ENCODE measurements around the gene OTOS. TPM values are rescaled to one million over a fixed set of nuclear protein-coding genes. Genes with fewer than 3 reads are reported as not detected.

Gene OTOS
- total and polyA plus RNA-seq, 2 experiments from 2014 or later = not detected

GRCh38 chr2:240109386-240109785 is 31.1 kb downstream of the OTOS start:
- no peaks in the 10 kb centered on the region for H3K9me3 ChIP-seq (ENCODE audit: low read depth)
- no peak overlapping the region for H3K27ac ChIP-seq
- H3K4me1 ChIP-seq (ENCODE audit: insufficient read depth) = no peaks in the 10 kb centered on the region
- no peaks in the 10 kb centered on the region for H3K9me2 ChIP-seq (ENCODE audit: insufficient read depth)
- 54 to 56% methylated on average over 11 of the region's 11 CpGs for WGBS, 2 experiments (ENCODE audit: low coverage in 1 of 2, low lambda C conversion rate in 2 of 2, missing lambda C conversion rate in 2 of 2)
- no peak for DNase-seq
- H3K27me3 ChIP-seq (replicated peaks; ENCODE audit: insufficient read depth) = peaks cover 31% of the 10 kb centered on the region
- H2AFZ ChIP-seq = no peak overlapping the region
- in situ Hi-C loops (cut with MboI) = no loop called here
- H4K20me1 ChIP-seq (ENCODE audit: insufficient read depth) = no peaks in the 10 kb centered on the region
- TF ChIP-seq EZH2 (IDR thresholded peaks at IDR 0.05; ENCODE audit: insufficient read depth, poor library complexity, severe bottlenecking) = no peak
- TF ChIP-seq EZH2phosphoT487 (IDR thresholded peaks at IDR 0.05; ENCODE audit: insufficient read depth, low read depth) = no peak
- no peak overlapping the region for H3K4me2 ChIP-seq (ENCODE audit: unreplicated experiment)
- H3K4me3 ChIP-seq = no peak overlapping the region
- no peaks in the 10 kb centered on the region for H3K79me2 ChIP-seq (ENCODE audit: insufficient read depth)
- H3K9ac ChIP-seq = no peak overlapping the region
- no peaks in the 10 kb centered on the region for H3K36me3 ChIP-seq (ENCODE audit: low read depth)
- H3F3A ChIP-seq (ENCODE audit: insufficient read depth) = no peaks in the 10 kb centered on the region

- 31 to 39% methylated on average over 6 of the region's 6 CpGs for WGBS, 2 experiments (ENCODE audit: low coverage in 1 of 2, low lambda C conversion rate in 2 of 2, missing lambda C conversion rate in 2 of 2)
- H2AFZ ChIP-seq = no peak overlapping the region
- H3K4me1 ChIP-seq (ENCODE audit: insufficient read depth) = no peaks in the 10 kb centered on the region
- no peak for TF ChIP-seq EZH2 (IDR thresholded peaks at IDR 0.05; ENCODE audit: insufficient read depth, poor library complexity, severe bottlenecking)
- no peak for TF ChIP-seq EZH2phosphoT487 (IDR thresholded peaks at IDR 0.05; ENCODE audit: insufficient read depth, low read depth)
- H3K36me3 ChIP-seq (ENCODE audit: low read depth) = no peaks in the 10 kb centered on the region
- H3K4me3 ChIP-seq = no peak overlapping the region
- no peaks in the 10 kb centered on the region for H3K79me2 ChIP-seq (ENCODE audit: insufficient read depth)
- H3K9me2 ChIP-seq (ENCODE audit: insufficient read depth) = no peaks in the 10 kb centered on the region
- no peaks in the 10 kb centered on the region for H4K20me1 ChIP-seq (ENCODE audit: insufficient read depth)
- H3F3A ChIP-seq (ENCODE audit: insufficient read depth) = no peaks in the 10 kb centered on the region
- DNase-seq = no peak
- H3K27ac ChIP-seq = no peak overlapping the region
- H3K27me3 ChIP-seq (replicated peaks; ENCODE audit: insufficient read depth) = peaks cover 19% of the 10 kb centered on the region
- H3K9ac ChIP-seq = no peak overlapping the region
- in situ Hi-C loops (cut with MboI) = no loop called here
- H3K4me2 ChIP-seq (ENCODE audit: unreplicated experiment) = no peak overlapping the region
- H3K9me3 ChIP-seq (ENCODE audit: low read depth) = no peaks in the 10 kb centered on the region
Observed at GRCh38 chr2:240107477-240107796, 33.0 kb downstream of the OTOS start.

GRCh38 chr2:240106765-240107476 is 33.5 kb downstream of the OTOS start:
- Histone ChIP-seq H4K20me1 (ENCODE audit: insufficient read depth) (no peaks in the 10 kb centered on the region), H3K9ac (no peak overlapping the region), H3K36me3 (ENCODE audit: low read depth) (no peaks in the 10 kb centered on the region), H3K79me2 (ENCODE audit: insufficient read depth) (no peaks in the 10 kb centered on the region), H2AFZ (no peak overlapping the region), H3K4me2 (ENCODE audit: unreplicated experiment) (no peak overlapping the region), H3K9me2 (ENCODE audit: insufficient read depth) (no peaks in the 10 kb centered on the region), H3K4me1 (ENCODE audit: insufficient read depth) (no peaks in the 10 kb centered on the region), H3K4me3 (no peak overlapping the region), H3F3A (ENCODE audit: insufficient read depth) (no peaks in the 10 kb centered on the region), H3K27me3 (replicated peaks; ENCODE audit: insufficient read depth) (peaks cover 15% of the 10 kb centered on the region), H3K9me3 (ENCODE audit: low read depth) (no peaks in the 10 kb centered on the region), H3K27ac (no peak overlapping the region)
- WGBS, 2 experiments (ENCODE audit: low coverage in 1 of 2, low lambda C conversion rate in 2 of 2, missing lambda C conversion rate in 2 of 2) = 34% methylated on average over 15 of the region's 17 CpGs
- TF ChIP-seq EZH2phosphoT487 (IDR thresholded peaks at IDR 0.05; ENCODE audit: insufficient read depth, low read depth) (no peak), EZH2 (IDR thresholded peaks at IDR 0.05; ENCODE audit: insufficient read depth, poor library complexity, severe bottlenecking) (no peak)
- no peak for DNase-seq
- in situ Hi-C loops (cut with MboI) = no loop called here

GRCh38 chr2:240105982-240106381 is 34.5 kb downstream of the OTOS start:
- no peak overlapping the region for H3K4me2 ChIP-seq (ENCODE audit: unreplicated experiment)
- H3K36me3 ChIP-seq (ENCODE audit: low read depth) = no peaks in the 10 kb centered on the region
- no peaks in the 10 kb centered on the region for H3K9me3 ChIP-seq (ENCODE audit: low read depth)
- H3F3A ChIP-seq (ENCODE audit: insufficient read depth) = no peaks in the 10 kb centered on the region
- no peak overlapping the region for H3K27ac ChIP-seq
- in situ Hi-C loops (cut with MboI) = no loop called here
- H3K9me2 ChIP-seq (ENCODE audit: insufficient read depth) = no peaks in the 10 kb centered on the region
- 51 to 52% methylated on average over 11 of the region's 11 CpGs for WGBS, 2 experiments (ENCODE audit: low coverage in 1 of 2, low lambda C conversion rate in 2 of 2, missing lambda C conversion rate in 2 of 2)
- H3K4me3 ChIP-seq = no peak overlapping the region
- H3K9ac ChIP-seq = no peak overlapping the region
- no peak for TF ChIP-seq EZH2phosphoT487 (IDR thresholded peaks at IDR 0.05; ENCODE audit: insufficient read depth, low read depth)
- no peak for TF ChIP-seq EZH2 (IDR thresholded peaks at IDR 0.05; ENCODE audit: insufficient read depth, poor library complexity, severe bottlenecking)
- no peak for DNase-seq
- no peaks in the 10 kb centered on the region for H4K20me1 ChIP-seq (ENCODE audit: insufficient read depth)
- no peaks in the 10 kb centered on the region for H3K79me2 ChIP-seq (ENCODE audit: insufficient read depth)
- peaks cover 7% of the 10 kb centered on the region for H3K27me3 ChIP-seq (replicated peaks; ENCODE audit: insufficient read depth)
- no peaks in the 10 kb centered on the region for H3K4me1 ChIP-seq (ENCODE audit: insufficient read depth)
- H2AFZ ChIP-seq = no peak overlapping the region
